Right lobe of liver (tissue), 4 donors: ENCODE data around the gene CSF2.

Experiments
- CTCF ChIP-seq, 4 donors: fragments of 200-600 bp in 3 of 4; fragments of 450-650 bp in 1 of 4; IDR thresholded peaks; one replicate each; pipeline versions ENCODE4 v1.5.1 to v1.8.0; 2016 to 2022; ENCODE audit warnings: antibody characterized with exemption in 4 of 4, mild to moderate bottlenecking in 2 of 4
- POLR2A ChIP-seq: fragments of 450-650 bp; IDR thresholded peaks from one replicate; pipeline ENCODE4 v1.6.1; 2017; ENCODE audit warnings: antibody characterized with exemption, mild to moderate bottlenecking
- donor health status: DM: no; HTN: no; CAD: no.
- donor health status: DM: no; HTN: no; CAD: no.
- donor health status: DM: no; HTN: yes; CAD: no.

GRCh38 chr5:132057498-132058255 is 15.9 kb upstream of the CSF2 start:
- TF ChIP-seq CTCF (IDR thresholded peaks at IDR 0.05) = no peak
- TF ChIP-seq POLR2A = no peak
